Panc1 (cell line): ENCODE data around the gene LARP4B.

Experiments
- POLR2AphosphoS5 ChIP-seq: IDR thresholded peaks from 2 replicates; pipeline ENCODE4 v1.6.1; 2012; ENCODE audit warnings: mild to moderate bottlenecking, low read depth, low read length, moderate library complexity
- SIN3A ChIP-seq: IDR thresholded peaks from 2 replicates; pipeline ENCODE4 v1.6.1; 2012; ENCODE audit warnings: low read depth, mild to moderate bottlenecking, low read length, moderate library complexity, borderline replicate concordance; ENCODE audit not compliant: insufficient read depth
- TCF7L2 ChIP-seq: IDR thresholded peaks from 2 replicates; pipeline ENCODE4 v1.6.1; 2011; ENCODE audit warnings: mild to moderate bottlenecking, low read depth, low read length, inconsistent platforms
- TF ChIP-seq, protein P1 (sequence below): fragments of 450-650 bp; IDR thresholded peaks from 2 replicates; pipeline ENCODE4 v1.5.1; 2017; ENCODE audit warnings: mild to moderate bottlenecking
- TF ChIP-seq, protein P2 (sequence below), 2 experiments: IDR thresholded peaks; 2 replicates each; pipeline ENCODE4 v1.6.1; 2011 to 2012; ENCODE audit warnings: low read depth in 2 of 2, control low read depth in 1 of 2, low read length in 1 of 2, mild to moderate bottlenecking in 1 of 2, moderate library complexity in 1 of 2; ENCODE audit not compliant: insufficient read depth in 1 of 2

DNA sequence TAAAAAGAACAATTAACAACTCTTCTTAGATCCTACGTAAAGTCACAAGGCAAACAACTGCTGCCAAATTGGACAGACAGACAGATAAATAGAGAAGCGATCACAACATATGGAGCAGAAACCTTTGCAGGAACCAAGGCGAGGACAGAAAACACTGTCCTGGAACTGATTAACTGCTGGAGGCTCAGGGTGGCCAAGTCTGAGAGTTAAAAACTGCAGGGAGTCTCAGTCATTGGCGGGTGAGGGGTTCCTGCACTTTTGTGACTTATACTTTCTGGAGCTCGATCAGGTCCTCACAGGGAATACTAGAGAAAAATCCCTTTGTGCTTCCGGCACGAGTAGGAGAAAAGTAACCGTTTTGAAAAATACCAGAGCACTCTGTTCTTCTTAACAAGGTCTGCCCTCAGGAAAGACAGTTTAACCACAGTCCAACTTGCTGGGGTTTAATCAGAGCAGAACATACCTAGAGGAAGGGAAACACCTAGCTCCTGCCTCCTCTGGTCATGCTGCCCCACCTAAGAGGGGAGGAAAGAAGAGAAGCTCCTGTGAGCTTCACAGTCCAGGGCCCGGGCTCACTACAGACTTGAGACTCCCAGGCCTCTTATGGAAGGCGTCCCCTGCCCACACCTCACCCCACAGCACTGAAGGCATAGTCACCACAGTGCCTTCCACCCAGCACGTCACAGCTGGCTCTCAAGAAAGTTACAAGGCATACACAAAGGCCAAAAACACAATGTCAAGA is 74.9 kb downstream of the LARP4B start:
- TF ChIP-seq, protein P1, sequence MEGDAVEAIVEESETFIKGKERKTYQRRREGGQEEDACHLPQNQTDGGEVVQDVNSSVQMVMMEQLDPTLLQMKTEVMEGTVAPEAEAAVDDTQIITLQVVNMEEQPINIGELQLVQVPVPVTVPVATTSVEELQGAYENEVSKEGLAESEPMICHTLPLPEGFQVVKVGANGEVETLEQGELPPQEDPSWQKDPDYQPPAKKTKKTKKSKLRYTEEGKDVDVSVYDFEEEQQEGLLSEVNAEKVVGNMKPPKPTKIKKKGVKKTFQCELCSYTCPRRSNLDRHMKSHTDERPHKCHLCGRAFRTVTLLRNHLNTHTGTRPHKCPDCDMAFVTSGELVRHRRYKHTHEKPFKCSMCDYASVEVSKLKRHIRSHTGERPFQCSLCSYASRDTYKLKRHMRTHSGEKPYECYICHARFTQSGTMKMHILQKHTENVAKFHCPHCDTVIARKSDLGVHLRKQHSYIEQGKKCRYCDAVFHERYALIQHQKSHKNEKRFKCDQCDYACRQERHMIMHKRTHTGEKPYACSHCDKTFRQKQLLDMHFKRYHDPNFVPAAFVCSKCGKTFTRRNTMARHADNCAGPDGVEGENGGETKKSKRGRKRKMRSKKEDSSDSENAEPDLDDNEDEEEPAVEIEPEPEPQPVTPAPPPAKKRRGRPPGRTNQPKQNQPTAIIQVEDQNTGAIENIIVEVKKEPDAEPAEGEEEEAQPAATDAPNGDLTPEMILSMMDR: no peak
- TF ChIP-seq POLR2AphosphoS5 (no peak), SIN3A (no peak), TCF7L2 (no peak)
- TF ChIP-seq, protein P2, sequence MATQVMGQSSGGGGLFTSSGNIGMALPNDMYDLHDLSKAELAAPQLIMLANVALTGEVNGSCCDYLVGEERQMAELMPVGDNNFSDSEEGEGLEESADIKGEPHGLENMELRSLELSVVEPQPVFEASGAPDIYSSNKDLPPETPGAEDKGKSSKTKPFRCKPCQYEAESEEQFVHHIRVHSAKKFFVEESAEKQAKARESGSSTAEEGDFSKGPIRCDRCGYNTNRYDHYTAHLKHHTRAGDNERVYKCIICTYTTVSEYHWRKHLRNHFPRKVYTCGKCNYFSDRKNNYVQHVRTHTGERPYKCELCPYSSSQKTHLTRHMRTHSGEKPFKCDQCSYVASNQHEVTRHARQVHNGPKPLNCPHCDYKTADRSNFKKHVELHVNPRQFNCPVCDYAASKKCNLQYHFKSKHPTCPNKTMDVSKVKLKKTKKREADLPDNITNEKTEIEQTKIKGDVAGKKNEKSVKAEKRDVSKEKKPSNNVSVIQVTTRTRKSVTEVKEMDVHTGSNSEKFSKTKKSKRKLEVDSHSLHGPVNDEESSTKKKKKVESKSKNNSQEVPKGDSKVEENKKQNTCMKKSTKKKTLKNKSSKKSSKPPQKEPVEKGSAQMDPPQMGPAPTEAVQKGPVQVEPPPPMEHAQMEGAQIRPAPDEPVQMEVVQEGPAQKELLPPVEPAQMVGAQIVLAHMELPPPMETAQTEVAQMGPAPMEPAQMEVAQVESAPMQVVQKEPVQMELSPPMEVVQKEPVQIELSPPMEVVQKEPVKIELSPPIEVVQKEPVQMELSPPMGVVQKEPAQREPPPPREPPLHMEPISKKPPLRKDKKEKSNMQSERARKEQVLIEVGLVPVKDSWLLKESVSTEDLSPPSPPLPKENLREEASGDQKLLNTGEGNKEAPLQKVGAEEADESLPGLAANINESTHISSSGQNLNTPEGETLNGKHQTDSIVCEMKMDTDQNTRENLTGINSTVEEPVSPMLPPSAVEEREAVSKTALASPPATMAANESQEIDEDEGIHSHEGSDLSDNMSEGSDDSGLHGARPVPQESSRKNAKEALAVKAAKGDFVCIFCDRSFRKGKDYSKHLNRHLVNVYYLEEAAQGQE (IDR thresholded peaks at IDR 0.05; ENCODE audit: insufficient read depth in 1 of 2, low read depth in 2 of 2, low read length in 1 of 2): no peak
